ENCODE data around the gene HOXB7. TPM values are rescaled to one million over a fixed set of nuclear protein-coding genes. Genes with fewer than 3 reads are reported as not detected.

The HOXB7 gene
- total RNA-seq, 1 experiment from 2014 or later, result not detected

GRCh38 chr17:48627623-48628521 lies 17.1 kb upstream of the HOXB7 start:
- Histone ChIP-seq H3K9me3 (ENCODE audit: control insufficient read depth, low read depth, low read length) (no peaks in the 10 kb centered on the region), H2BK20ac (ENCODE audit: low read depth, low read length, poor library complexity, severe bottlenecking) (no peak overlapping the region), H3K4me2 (ENCODE audit: insufficient read depth, insufficient read length, low read length) (no peak overlapping the region), H4K20me1 (ENCODE audit: control insufficient read depth, insufficient read depth, insufficient read length) (no peaks in the 10 kb centered on the region), H3K23me2 (ENCODE audit: insufficient read length, low read depth, low read length, poor library complexity, severe bottlenecking) (peaks cover 5% of the 10 kb centered on the region), H2AK5ac (ENCODE audit: insufficient read length, low read length) (no peak overlapping the region), H3K56ac (ENCODE audit: insufficient read length, low read depth, low read length) (no peak overlapping the region), H3K14ac (ENCODE audit: insufficient read depth, low read length) (no peak overlapping the region), H3K79me2 (ENCODE audit: insufficient read depth, low read length) (no peaks in the 10 kb centered on the region), H4K5ac (ENCODE audit: insufficient read length, low read depth, low read length) (no peak overlapping the region), H4K8ac (replicated peaks; ENCODE audit: insufficient read length, low read depth, low read length) (no peak overlapping the region), H3K79me1 (ENCODE audit: insufficient read depth, low read depth, low read length, poor library complexity, severe bottlenecking) (no peaks in the 10 kb centered on the region), H3K4ac (ENCODE audit: low read depth, low read length) (no peak overlapping the region), H2BK15ac (ENCODE audit: low read depth, low read length) (no peak overlapping the region), H2AFZ (ENCODE audit: low read length) (no peak overlapping the region), H3K27ac (ENCODE audit: insufficient read length, low read depth, low read length) (no peak overlapping the region), H3K23ac (ENCODE audit: insufficient read length, low read depth, low read length) (no peak overlapping the region), H3K27me3 (ENCODE audit: insufficient read depth, low read length) (peaks cover 99% of the 10 kb centered on the region), H3K9ac (ENCODE audit: extremely low read depth, insufficient read length, low read length) (no peak overlapping the region), H4K91ac (ENCODE audit: insufficient read length, low read depth, low read length) (no peak overlapping the region), H2BK12ac (ENCODE audit: insufficient read length, low read depth, low read length) (no peak overlapping the region), H2BK120ac (ENCODE audit: low read depth, low read length, poor library complexity, severe bottlenecking) (no peak overlapping the region), H3K4me1 (ENCODE audit: insufficient read depth, low read length) (no peaks in the 10 kb centered on the region; the same call in none of the 2 replicates), H3K18ac (ENCODE audit: insufficient read length, low read depth, low read length) (no peak overlapping the region), H3T11ph (ENCODE audit: low read length) (no peak overlapping the region), H2BK5ac (ENCODE audit: insufficient read length, low read length) (no peak overlapping the region)
- peak; percentile 24 for DNase-seq
- Mint-ChIP-seq H3K27ac (no peak overlapping the region; a peak in 1 of 7 replicates), H3K36me3 (ENCODE audit: insufficient read depth in 1 of 3, low read depth in 3 of 3) (peaks cover 0 to 1% (median 0%) of the 10 kb centered on the region in 3 experiments; a peak in 2 of 7 replicates), H3K9me3 (peaks cover 4 to 15% of the 10 kb centered on the region in 2 experiments), H3K4me3 (no peak overlapping the region), H3K4me1 (peaks cover 7 to 12% of the 10 kb centered on the region in 2 experiments), H3K27me3 (ENCODE audit: low read depth) (peaks cover 100% of the 10 kb centered on the region)
- no CpG with 5 or more reads among the region's 27 CpGs for WGBS (ENCODE audit: extremely low coverage, insufficient read length, low lambda C conversion rate)
- no peak for TF ChIP-seq CTCF (conservative IDR thresholded peaks at IDR 0.05)

All from H9 (cell line).